Stimulated activated CD8-positive, alpha-beta memory T cell treated with anti-CD3 and anti-CD28 coated beads, Interleukin-12 subunit alpha, Interleukin-12 subunit beta, amount 100 ng/mL, for 24 hours (primary cell): Measurements from ENCODE around the gene CSF3.
A peak's percentile ranks its signal among the peaks of the same experiment; 100 is the strongest.

Experiments used
- DNase-seq: peaks from one replicate; pipeline ENCODE4 v3.0.0-alpha.2; 2020; ENCODE audit errors: extremely low read depth

Gene CSF3

GRCh38 chr17:40024901-40025300, 9.7 kb downstream of the CSF3 start:
- DNase-seq = no peak

- no peak for DNase-seq
These were observed 10.3 kb downstream of the CSF3 start for GRCh38 chr17:40025559-40025958.

- no peak for DNase-seq
These were observed 11.0 kb downstream of the CSF3 start for GRCh38 chr17:40025991-40026815.

GRCh38 chr17:40026816-40027613, 11.8 kb downstream of the CSF3 start:
- DNase-seq = peak; percentile 33

GRCh38 chr17:40027614-40028012, 12.4 kb downstream of the CSF3 start:
- no peak for DNase-seq

- DNase-seq = no peak
These were observed 13.4 kb downstream of the CSF3 start for GRCh38 chr17:40028595-40028994.

GRCh38 chr17:40031706-40032105, 16.5 kb downstream of the CSF3 start:
- no peak for DNase-seq

GRCh38 chr17:40032322-40033320, 17.4 kb downstream of the CSF3 start:
- DNase-seq = no peak

- DNase-seq = no peak
These were observed 18.1 kb downstream of the CSF3 start for GRCh38 chr17:40033339-40033738.

- DNase-seq = no peak
These were observed 19.4 kb downstream of the CSF3 start for GRCh38 chr17:40034426-40035161.

- no peak for DNase-seq
These were observed 19.9 kb downstream of the CSF3 start for GRCh38 chr17:40035162-40035559.

GRCh38 chr17:40038882-40039513, 23.8 kb downstream of the CSF3 start:
- DNase-seq = no peak

- no peak for DNase-seq
These were observed 26.0 kb downstream of the CSF3 start for GRCh38 chr17:40041196-40041595.

GRCh38 chr17:40056379-40057015, 41.3 kb downstream of the CSF3 start:
- DNase-seq = no peak

- no peak for DNase-seq
These were observed 43.0 kb downstream of the CSF3 start for GRCh38 chr17:40058186-40058784.

- DNase-seq = no peak
These were observed 43.6 kb downstream of the CSF3 start for GRCh38 chr17:40058865-40059264.

- no peak for DNase-seq
These were observed 44.7 kb downstream of the CSF3 start for GRCh38 chr17:40059729-40060475.

- no peak for DNase-seq
These were observed 45.8 kb downstream of the CSF3 start for GRCh38 chr17:40060887-40061608.
